Body of pancreas (tissue), 4 donors: ENCODE results near the gene DCD. TPM values are rescaled to one million over a fixed set of nuclear protein-coding genes. Genes with fewer than 3 reads are reported as not detected.

Experiments used
- ATAC-seq: fragments of 150-250 bp; one replicate; pipeline ENCODE4 v1.9.1; 2016
- DNase-seq, 4 donors: peaks; one replicate each; pipeline ENCODE4 v3.0.0-alpha.2; 2019
- H3K27ac ChIP-seq, 4 donors: fragments of 200-600 bp; sonication (generic); 1 replicate in 3 of 4; 2 replicates in 1 of 4; pipeline versions ENCODE4 v1.5.1 to v1.6.1; 2016 to 2019; ENCODE audit warnings: mild to moderate bottlenecking in 1 of 4, mixed read lengths in 1 of 4, moderate library complexity in 1 of 4
- H3K27me3 ChIP-seq, 2 donors: fragments of 200-600 bp; sonication (generic); one replicate each; pipeline ENCODE4 v1.6.0; 2016; ENCODE audit warnings: mild to moderate bottlenecking in 1 of 2
- H3K36me3 ChIP-seq, 2 donors: fragments of 200-600 bp; sonication (generic); replicated peaks in 1 of 2; 2 replicates each; pipeline ENCODE4 v1.5.1; 2016; ENCODE audit warnings: low read depth in 2 of 2; ENCODE audit not compliant: insufficient read depth in 1 of 2
- H3K4me1 ChIP-seq: fragments of 200-600 bp; sonication (generic); one replicate; pipeline ENCODE4 v1.6.0; 2016
- H3K4me3 ChIP-seq, 2 donors: fragments of 200-600 bp; sonication (generic); 1 replicate in 1 of 2; 2 replicates in 1 of 2; pipeline ENCODE4 v1.5.1; 2016 to 2019
- H3K9me3 ChIP-seq, 3 donors: fragments of 200-600 bp; sonication (generic); 1 replicate in 2 of 3; 2 replicates in 1 of 3; pipeline ENCODE4 v1.5.1; 2016
- CTCF ChIP-seq, 7 experiments: fragments of 450-650 bp in 4 of 7; fragments of 200-600 bp in 3 of 7; sonication (generic) in 3 of 7; IDR thresholded peaks; one replicate each; pipeline ENCODE4 v1.5.1; 2016 to 2019; ENCODE audit warnings: antibody characterized with exemption in 7 of 7
- POLR2A ChIP-seq, 3 donors: fragments of 450-650 bp; IDR thresholded peaks; one replicate each; pipeline ENCODE4 v1.6.1; 2016; ENCODE audit warnings: antibody characterized with exemption in 3 of 3, mild to moderate bottlenecking in 2 of 3
- WGBS, 2 donors: methylation state at CpG; one replicate each; pipeline ENCODE4 v1.1.5; 2017; 5-methylcytosine and 5-hydroxymethylcytosine counted together
- intact Hi-C: fragments of 100-400 bp; cut with DNase I; formaldehyde crosslinking; loops from one replicate; pipeline ENCODE4 v1.15.1; 2023
- total RNA-seq, 2 donors: library from RNA; depleted of rRNA; stranded (reverse); fragments of >200 nt; gene quantifications; one replicate each; pipeline ENCODE4 v1.1.0, GENCODE V29; 2016

Gene DCD
- total RNA-seq, 2 donors from 2014 or later: not detected

GRCh38 chr12:54688309-54689033 is 40.3 kb upstream of the DCD start:
- H3K9me3 ChIP-seq: no peaks in the 10 kb centered on the region
- no peaks in the 10 kb centered on the region for H3K36me3 ChIP-seq
- intact Hi-C loops: no loop called here
- H3K4me3 ChIP-seq: no peak overlapping the region
- no peaks in the 10 kb centered on the region for H3K27me3 ChIP-seq
- peaks cover 28% of the 10 kb centered on the region for H3K4me1 ChIP-seq
- DNase-seq (peak in 2 of 4 donors; percentile 7 to 23), ATAC-seq (no peak)
- TF ChIP-seq POLR2A (IDR thresholded peaks at IDR 0.05) (no peak), CTCF (IDR thresholded peaks at IDR 0.05) (no peak)
- WGBS, 2 donors: 34 to 41% methylated on average over 5 of the region's 5 CpGs
- no peak overlapping the region for H3K27ac ChIP-seq

DNA sequence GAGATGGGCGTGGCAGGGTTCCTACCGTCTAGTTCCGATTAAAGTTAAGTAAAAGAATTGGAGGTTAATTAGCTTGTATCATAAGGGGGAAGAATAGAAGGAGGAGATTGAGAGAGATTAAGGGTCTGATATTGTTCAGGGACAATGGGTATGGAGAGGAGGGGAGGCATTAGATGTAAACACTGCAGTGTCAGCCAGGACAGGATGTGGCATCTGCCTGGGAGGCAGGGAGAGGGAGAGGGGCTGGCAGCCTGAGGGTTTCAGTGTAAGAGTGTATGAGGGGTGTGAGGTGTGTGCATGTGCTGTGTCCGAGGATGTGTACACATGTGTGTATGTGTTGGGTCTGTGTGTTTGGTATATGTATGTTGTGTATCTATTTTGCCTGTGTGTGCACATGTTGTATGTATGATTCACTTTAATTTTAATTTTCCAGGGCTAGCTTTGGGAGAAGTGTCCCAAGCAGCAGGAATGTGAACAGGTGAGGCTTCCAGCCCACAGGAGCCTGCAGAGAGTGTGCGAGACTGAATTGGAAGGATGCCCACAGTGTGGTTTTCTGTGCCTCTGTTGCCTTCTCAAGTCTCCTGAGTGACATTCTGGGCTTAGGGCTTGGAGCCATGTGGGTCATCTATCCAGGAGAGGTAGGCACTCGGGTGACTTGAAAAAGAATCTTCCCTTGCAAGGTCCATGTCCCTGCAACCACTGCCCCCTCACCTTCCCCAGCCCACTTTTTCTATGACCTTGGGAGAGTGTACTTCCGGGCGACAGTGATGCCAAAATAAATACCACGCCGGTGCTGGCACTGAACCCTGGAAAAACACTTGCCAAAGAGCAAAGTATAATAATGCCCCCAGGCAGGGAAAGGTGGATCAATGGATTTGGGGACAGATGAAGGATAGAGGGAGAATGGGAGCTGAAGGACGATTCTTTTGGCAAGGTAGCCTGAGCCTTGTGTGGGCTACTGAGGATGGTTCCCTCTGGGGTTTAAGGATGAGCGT is 36.8 kb upstream of the DCD start:
- no peak overlapping the region for H3K4me3 ChIP-seq
- no peaks in the 10 kb centered on the region for H3K9me3 ChIP-seq
- no peaks in the 10 kb centered on the region for H3K27me3 ChIP-seq
- WGBS, 2 donors: 27 to 36% methylated on average over 12 of the region's 12 CpGs
- intact Hi-C loops: no loop called here
- no peaks in the 10 kb centered on the region for H3K36me3 ChIP-seq
- peak; percentile 54 to 69 (median 58) for DNase-seq
- ATAC-seq: peak; percentile 84
- peaks cover 28% of the 10 kb centered on the region for H3K4me1 ChIP-seq
- peak overlapping the region; percentile 23 to 41 (median 30) for H3K27ac ChIP-seq
- TF ChIP-seq CTCF (IDR thresholded peaks at IDR 0.05) (no peak), POLR2A (IDR thresholded peaks at IDR 0.05) (no peak)

DNA sequence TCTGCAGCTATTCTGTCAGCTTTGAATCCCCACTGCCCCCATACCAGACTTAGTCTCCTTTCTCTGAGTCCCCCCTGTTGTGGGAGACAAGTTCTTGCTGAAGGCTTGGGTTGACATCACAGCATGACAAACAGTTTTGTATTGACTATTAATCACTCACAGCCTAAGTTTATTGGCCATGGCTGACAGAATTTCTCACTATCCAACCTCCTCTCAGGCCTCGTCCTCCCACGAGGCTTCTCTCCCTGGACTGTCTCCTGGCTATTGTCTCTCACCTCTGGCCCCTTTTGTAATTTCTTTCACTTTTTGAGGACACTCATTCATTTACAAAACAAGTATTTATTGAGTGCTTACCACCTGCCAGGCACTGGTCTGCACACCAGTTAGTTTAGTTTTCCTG is 35.2 kb upstream of the DCD start:
- intact Hi-C loops: no loop called here
- DNase-seq (no peak), ATAC-seq (no peak)
- Histone ChIP-seq H3K4me1 (peaks cover 22% of the 10 kb centered on the region), H3K36me3 (no peaks in the 10 kb centered on the region), H3K9me3 (no peaks in the 10 kb centered on the region), H3K4me3 (no peak overlapping the region), H3K27me3 (no peaks in the 10 kb centered on the region), H3K27ac (no peak overlapping the region)
- TF ChIP-seq CTCF (IDR thresholded peaks at IDR 0.05) (no peak), POLR2A (IDR thresholded peaks at IDR 0.05) (no peak)
- 45 to 52% methylated on average over 2 of the region's 2 CpGs for WGBS, 2 donors

DNA sequence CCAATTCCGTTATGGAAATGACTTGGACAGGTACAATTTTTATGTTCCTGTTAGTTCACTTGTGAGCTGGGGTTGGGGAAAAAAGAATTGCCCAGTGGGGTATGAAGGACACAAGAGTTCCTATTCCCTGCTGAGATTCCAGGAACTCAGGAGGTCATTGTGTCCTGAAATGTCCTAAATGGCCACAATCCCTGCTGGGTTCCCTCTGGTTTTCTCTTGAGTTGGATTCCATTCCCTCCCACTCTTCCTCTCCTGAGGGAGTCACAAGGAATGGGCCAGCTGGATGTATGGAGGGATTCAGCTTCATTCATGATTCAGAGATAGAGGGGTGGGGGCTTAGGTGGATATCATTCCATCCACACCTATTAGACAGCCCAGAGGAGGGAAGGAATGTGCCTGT is 34.5 kb upstream of the DCD start:
- no peak for ATAC-seq
- no peaks in the 10 kb centered on the region for H3K36me3 ChIP-seq
- no peaks in the 10 kb centered on the region for H3K27me3 ChIP-seq
- no peak for TF ChIP-seq POLR2A (IDR thresholded peaks at IDR 0.05)
- TF ChIP-seq CTCF (IDR thresholded peaks at IDR 0.05): no peak
- peaks cover 21% of the 10 kb centered on the region for H3K4me1 ChIP-seq
- WGBS, 2 donors: 58 to 76% methylated on average over 1 of the region's 1 CpG
- no peak overlapping the region for H3K4me3 ChIP-seq
- DNase-seq: no peak
- no peak overlapping the region for H3K27ac ChIP-seq
- no peaks in the 10 kb centered on the region for H3K9me3 ChIP-seq
- intact Hi-C loops: no loop called here
